Mucosa of rectum (tissue), 2 donors: ENCODE data around the gene INPP5J.

Source experiments
- H3K27ac ChIP-seq, 2 donors: one replicate each; pipeline ENCODE4 v1.7.0; 2013; ENCODE audit warnings: inconsistent platforms in 2 of 2, low read depth in 2 of 2, low read length in 2 of 2
- H3K27me3 ChIP-seq, 2 donors: one replicate each; pipeline ENCODE4 v1.7.0; 2013; ENCODE audit warnings: low read length in 2 of 2; ENCODE audit not compliant: control insufficient read depth in 2 of 2, insufficient read depth in 2 of 2
- H3K36me3 ChIP-seq, 2 donors: one replicate each; pipeline ENCODE4 v1.7.0; 2013; ENCODE audit warnings: low read length in 2 of 2; ENCODE audit not compliant: control insufficient read depth in 2 of 2, insufficient read depth in 2 of 2
- H3K4me1 ChIP-seq, 2 donors: one replicate each; pipeline ENCODE4 v1.7.0; 2013; ENCODE audit warnings: low read length in 2 of 2, mild to moderate bottlenecking in 1 of 2; ENCODE audit not compliant: control insufficient read depth in 2 of 2, insufficient read depth in 2 of 2
- H3K4me3 ChIP-seq, 2 donors: one replicate each; pipeline ENCODE4 v1.7.0; 2013; ENCODE audit warnings: low read length in 2 of 2
- H3K9ac ChIP-seq, 2 donors: one replicate each; pipeline ENCODE4 v1.7.0; 2013; ENCODE audit warnings: low read length in 2 of 2, low read depth in 1 of 2, mild to moderate bottlenecking in 1 of 2
- H3K9me3 ChIP-seq, 2 donors: one replicate each; pipeline ENCODE4 v1.7.0; 2013; ENCODE audit warnings: low read length in 2 of 2; ENCODE audit not compliant: control insufficient read depth in 2 of 2
- donor health status: healthy.
- donor health status: Normal muscosa, but diverticular disease.

INPP5J gene

DNA sequence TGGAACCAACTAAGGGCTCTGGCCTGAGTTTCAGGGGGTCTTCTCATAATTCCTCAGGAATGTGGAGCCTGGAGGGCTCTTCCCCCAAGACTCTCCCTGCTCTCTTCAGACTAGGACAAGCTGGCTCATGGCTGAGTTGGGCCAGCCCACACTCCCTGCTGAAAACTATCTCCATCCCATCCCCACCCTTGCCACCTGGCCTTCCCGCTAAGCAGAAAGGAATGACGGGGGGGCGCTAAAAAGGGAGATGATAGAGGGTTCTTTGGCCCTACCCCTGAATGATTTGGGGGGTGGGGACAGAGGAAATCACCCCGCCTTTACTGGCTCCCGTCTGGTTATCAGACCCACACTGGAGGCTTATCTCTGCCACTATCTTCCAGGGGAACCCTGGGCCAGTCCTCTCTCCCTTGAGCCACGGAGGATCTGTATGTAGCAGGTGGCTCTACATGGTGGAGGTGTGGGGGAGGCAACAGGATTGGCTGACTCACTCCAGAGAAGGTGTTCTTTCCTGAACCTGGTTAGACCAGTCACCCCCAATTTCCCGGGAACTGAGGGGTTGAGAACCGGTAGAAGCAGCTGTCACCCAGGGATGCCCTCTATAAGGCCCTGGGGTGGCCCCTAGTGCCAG lies 35.9 kb upstream of the INPP5J start:
- Histone ChIP-seq H3K36me3 (peaks cover 30 to 41% of the 10 kb centered on the region in 2 donors), H3K4me3 (no peak overlapping the region), H3K27ac (peak overlapping the region; percentile 10 to 94), H3K9me3 (no peaks in the 10 kb centered on the region), H3K4me1 (peaks cover 33 to 37% of the 10 kb centered on the region in 2 donors), H3K27me3 (no peaks in the 10 kb centered on the region), H3K9ac (no peak overlapping the region)

DNA sequence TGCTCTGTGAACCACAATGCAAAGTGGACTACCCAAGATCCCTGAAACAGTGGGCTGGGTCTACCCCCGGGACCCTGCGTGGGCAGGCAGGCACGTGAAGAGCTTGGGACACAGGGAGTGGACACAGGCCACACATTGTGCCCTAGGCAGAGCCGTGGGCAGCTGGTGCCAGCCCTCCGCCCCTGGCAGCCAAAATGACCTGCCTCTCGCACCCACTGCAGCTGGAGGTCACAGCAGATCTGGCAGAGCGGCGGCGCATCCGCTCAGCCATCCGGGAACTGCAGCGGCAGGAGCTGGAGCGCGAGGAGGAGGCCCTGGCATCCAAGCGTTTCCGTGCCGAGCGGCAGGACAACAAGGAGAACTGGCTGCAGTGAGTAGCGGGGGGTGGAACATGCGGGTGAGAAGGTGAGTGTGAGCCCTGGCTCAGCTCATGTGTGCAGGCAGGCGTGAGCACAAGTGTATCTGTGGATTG lies 35.0 kb upstream of the INPP5J start:
- peaks cover 24 to 34% of the 10 kb centered on the region in 2 donors for H3K4me1 ChIP-seq
- no peaks in the 10 kb centered on the region for H3K9me3 ChIP-seq
- H3K27me3 ChIP-seq, result no peaks in the 10 kb centered on the region
- H3K9ac ChIP-seq, result no peak overlapping the region
- peaks cover 39 to 49% of the 10 kb centered on the region in 2 donors for H3K36me3 ChIP-seq
- H3K27ac ChIP-seq, result peak overlapping the region in 1 of 2 donors; percentile 77
- H3K4me3 ChIP-seq, result no peak overlapping the region

DNA sequence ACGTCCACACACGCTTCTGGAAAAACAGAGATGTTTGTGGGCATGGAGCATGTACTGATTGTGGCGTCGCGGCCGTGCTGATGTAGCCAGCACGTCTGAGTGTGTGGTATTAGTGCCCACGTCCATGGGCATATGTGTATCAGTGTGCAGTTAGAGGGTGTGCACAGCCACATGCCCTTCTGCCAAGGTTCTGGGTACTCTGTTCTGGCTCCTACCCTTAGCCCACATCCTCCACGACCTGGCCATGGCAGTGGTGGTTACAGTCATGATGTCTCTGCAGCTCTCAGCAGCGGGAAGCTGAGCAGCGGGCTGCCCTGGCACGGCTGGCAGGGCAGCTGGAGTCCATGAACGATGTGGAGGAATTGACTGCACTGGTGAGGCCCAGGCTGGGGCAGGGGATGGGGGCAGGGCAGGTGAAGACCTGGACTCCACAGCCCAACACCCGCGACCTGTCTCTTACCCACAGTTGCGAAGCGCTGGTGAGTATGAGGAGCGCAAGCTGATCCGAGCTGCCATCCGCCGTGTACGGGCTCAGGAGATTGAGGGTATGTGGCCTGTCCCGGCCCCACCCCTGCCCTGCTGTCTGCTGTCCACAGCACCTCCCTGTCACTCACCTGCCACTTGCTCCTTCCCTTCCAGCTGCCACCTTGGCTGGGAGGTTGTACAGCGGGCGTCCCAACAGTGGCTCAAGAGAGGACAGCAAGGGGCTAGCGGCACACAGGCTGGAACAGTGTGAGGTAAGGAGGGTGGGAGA lies 34.4 kb upstream of the INPP5J start:
- H3K4me3 ChIP-seq, result no peak overlapping the region
- peak overlapping the region; percentile 54 to 77 for H3K27ac ChIP-seq
- H3K36me3 ChIP-seq, result peaks cover 41 to 52% of the 10 kb centered on the region in 2 donors
- H3K27me3 ChIP-seq, result no peaks in the 10 kb centered on the region
- peaks cover 18 to 28% of the 10 kb centered on the region in 2 donors for H3K4me1 ChIP-seq
- no peaks in the 10 kb centered on the region for H3K9me3 ChIP-seq
- H3K9ac ChIP-seq, result no peak overlapping the region

DNA sequence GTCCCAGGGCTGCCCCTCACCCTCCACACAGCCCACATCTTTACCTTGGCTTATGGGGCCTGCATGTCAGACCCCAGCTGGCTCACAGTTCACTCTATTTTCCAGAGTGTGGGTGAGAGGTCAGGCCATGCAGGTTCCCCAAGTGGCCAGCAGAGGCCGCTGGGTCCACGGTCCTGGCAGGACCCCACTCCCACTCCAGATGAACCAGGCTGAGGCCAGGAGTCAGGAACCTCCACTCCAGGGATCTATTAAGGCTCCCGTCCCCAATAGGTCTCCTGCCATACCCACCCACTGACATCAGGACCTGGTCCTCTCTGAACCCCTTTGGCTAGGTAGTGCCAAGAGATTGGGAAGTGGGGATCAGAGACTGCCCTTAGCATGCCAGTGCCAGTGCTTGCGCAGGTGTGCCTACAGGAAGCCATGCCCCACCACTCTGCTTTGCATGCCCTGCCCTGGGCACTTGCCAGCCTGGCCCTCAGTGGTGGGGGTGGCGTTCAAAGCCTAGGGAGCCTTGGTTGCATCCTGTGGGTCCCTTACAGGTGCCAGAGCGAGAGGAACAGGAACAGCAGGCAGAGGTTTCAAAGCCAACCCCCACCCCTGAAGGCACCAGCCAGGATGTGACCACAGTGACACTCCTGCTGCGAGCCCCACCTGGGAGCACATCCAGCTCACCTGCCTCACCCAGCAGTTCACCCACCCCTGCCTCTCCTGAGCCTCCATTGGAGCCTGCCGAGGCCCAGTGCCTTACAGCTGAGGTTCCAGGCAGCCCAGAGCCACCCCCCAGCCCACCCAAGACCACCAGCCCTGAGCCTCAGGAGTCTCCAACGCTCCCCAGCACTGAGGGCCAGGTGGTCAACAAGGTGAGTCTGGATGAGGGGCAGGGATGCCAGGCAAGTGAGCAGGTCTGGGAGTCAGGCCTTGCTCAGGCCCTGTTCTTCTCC lies 33.3 kb upstream of the INPP5J start:
- no peaks in the 10 kb centered on the region for H3K9me3 ChIP-seq
- peaks cover 8 to 18% of the 10 kb centered on the region in 2 donors for H3K4me1 ChIP-seq
- peak overlapping the region in 1 of 2 donors; percentile 37 for H3K4me3 ChIP-seq
- peak overlapping the region; percentile 54 to 77 for H3K27ac ChIP-seq
- peaks cover 43 to 56% of the 10 kb centered on the region in 2 donors for H3K36me3 ChIP-seq
- no peak overlapping the region for H3K9ac ChIP-seq
- H3K27me3 ChIP-seq, result no peaks in the 10 kb centered on the region

DNA sequence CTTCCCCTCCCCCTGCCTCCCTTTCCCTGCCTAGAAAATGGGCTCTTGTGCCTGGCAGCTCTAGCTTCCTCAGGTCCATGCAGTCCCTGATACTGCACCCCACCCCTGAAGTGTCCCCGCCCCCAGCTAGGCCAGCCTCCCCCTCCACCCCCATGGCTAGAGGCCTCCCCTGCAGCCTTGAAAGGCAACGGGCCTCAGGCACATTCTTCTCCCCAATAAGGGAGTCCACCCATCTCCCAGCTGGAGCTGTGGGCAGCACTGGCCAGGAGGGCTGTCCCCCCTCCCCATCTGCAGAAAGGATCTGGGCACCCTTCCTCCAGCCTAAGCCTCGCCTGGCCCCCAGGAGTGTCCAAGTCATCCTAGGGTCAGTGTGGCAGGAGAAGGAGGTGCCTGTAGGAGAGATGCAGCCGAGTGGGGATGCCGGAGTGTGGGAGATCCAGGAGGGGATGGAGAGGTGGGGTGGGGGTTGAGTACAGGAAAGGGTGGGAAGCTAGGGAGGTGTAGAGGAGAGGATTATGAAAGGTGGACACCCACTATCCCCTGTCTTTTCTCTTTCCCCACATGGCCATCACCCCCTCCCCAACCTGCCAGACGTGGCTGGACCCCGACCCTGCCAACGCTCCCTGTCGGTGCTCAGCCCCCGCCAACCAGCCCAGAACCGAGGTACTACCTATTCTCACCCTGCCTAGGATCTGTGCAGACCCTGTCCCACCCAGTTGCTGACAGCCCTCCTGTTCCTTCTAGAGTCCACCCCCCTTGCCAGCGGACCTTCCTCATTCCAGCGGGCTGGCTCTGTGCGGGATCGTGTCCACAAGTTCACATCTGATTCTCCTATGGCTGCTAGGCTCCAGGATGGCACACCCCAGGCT lies 32.3 kb upstream of the INPP5J start:
- peak overlapping the region in 1 of 2 donors; percentile 38 for H3K4me3 ChIP-seq
- peaks cover 51 to 64% of the 10 kb centered on the region in 2 donors for H3K36me3 ChIP-seq
- H3K9ac ChIP-seq, result no peak overlapping the region
- H3K27ac ChIP-seq, result peak overlapping the region; percentile 64 to 77
- no peaks in the 10 kb centered on the region for H3K9me3 ChIP-seq
- no peaks in the 10 kb centered on the region for H3K27me3 ChIP-seq
- H3K4me1 ChIP-seq, result peaks cover 4 to 17% of the 10 kb centered on the region in 2 donors

DNA sequence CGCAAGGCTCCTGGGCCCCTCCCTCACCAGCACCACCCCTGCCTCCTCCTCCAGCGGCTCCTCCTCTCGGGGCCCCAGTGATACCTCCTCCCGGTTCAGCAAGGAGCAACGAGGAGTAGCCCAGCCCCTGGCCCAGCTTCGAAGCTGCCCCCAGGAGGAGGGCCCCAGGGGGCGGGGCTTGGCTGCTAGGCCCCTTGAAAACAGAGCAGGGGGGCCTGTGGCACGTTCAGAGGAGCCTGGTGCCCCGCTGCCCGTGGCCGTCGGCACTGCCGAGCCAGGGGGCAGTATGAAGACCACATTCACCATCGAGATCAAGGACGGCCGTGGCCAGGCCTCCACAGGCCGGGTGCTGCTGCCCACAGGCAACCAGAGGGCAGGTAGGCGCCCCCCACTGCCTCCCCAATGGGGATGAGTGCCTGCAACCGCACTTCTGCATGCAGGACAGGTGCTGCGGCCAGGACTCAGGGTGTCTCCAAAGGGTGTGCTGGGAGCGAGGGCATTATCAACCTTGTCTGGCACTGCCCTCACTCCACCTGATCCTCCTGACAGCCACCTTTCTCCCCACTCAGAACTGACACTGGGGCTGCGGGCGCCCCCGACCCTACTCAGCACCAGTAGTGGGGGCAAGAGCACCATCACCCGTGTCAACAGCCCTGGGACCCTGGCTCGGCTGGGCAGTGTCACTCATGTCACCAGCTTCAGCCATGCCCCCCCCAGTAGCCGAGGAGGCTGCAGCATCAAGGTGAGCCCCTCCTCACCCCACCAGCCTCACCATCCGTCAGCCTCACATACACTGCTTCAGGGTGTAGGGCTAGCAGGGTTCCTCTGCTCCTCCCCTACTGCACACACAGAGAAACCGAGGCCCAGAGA lies 31.4 kb upstream of the INPP5J start:
- H3K4me1 ChIP-seq, result peaks cover 0 to 10% of the 10 kb centered on the region in 2 donors
- H3K27ac ChIP-seq, result peak overlapping the region; percentile 15 to 72
- H3K9ac ChIP-seq, result peak overlapping the region in 1 of 2 donors; percentile 18
- H3K36me3 ChIP-seq, result peaks cover 57 to 71% of the 10 kb centered on the region in 2 donors
- no peaks in the 10 kb centered on the region for H3K27me3 ChIP-seq
- H3K4me3 ChIP-seq, result peak overlapping the region in 1 of 2 donors; percentile 62
- H3K9me3 ChIP-seq, result no peaks in the 10 kb centered on the region

DNA sequence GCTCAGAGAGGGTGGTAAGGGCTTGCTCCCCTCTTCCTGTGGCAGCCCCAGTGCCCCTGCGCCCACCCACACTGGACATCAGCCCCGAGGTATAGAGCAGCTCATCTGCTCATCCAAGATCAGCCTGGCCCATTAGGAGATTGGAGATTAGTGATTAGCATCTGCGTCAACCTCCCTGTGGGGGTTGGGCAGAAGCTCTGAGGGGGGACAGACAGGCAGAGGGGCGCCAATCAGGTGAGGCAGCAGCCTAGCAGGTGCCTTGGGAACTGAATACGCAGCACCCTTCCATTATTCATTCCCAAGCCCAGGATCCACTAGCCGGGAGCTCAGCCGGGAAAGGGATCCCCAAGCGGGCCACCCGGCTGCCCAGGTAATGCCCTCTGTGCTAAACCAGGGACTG lies 30.6 kb upstream of the INPP5J start:
- H3K27ac ChIP-seq, result peak overlapping the region; percentile 15 to 72
- H3K4me1 ChIP-seq, result peaks cover 0 to 10% of the 10 kb centered on the region in 2 donors
- no peaks in the 10 kb centered on the region for H3K9me3 ChIP-seq
- no peak overlapping the region for H3K9ac ChIP-seq
- H3K4me3 ChIP-seq, result peak overlapping the region in 1 of 2 donors; percentile 62
- H3K27me3 ChIP-seq, result no peaks in the 10 kb centered on the region
- peaks cover 65 to 77% of the 10 kb centered on the region in 2 donors for H3K36me3 ChIP-seq

DNA sequence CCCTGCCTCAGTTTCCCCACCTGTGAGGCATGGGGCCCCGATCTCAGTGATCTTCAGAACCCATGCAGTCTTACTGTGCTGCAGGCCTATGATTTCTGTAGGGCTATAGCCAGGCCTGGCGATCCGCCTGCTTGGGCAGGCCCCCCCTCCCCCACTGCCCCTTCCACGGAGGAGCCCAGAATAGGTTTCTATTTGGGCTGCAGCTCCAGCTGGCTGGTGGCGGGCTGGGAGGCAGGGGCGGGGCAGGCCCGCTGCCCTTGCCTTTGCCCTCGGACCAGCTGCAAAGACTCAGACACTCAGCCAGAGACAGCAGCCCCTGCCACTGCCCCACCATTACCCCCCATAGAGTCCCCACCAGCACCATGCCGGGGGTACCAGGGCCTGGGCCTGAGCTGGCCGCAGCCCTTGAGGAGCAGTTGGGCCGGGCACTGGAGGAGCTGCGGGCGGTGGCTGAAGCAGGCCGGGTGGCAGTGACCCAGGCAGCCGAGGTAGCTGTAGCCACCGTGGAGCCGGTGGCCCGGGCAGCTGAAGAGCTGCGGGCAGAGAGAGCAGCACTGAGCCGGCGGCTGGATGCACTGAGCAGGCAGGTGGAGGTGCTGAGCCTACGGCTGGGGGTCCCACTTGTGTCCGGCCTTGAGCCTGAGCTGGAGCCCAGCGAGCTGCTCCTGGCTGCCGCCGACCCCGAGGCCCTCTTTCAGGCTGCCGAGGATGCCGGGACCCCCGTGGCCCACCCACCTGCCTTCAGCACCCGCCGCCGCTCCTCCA lies 29.5 kb upstream of the INPP5J start:
- H3K36me3 ChIP-seq, result peaks cover 65 to 75% of the 10 kb centered on the region in 2 donors
- H3K27me3 ChIP-seq, result no peaks in the 10 kb centered on the region
- H3K9me3 ChIP-seq, result no peaks in the 10 kb centered on the region
- peak overlapping the region; percentile 15 to 72 for H3K27ac ChIP-seq
- H3K9ac ChIP-seq, result peak overlapping the region in 1 of 2 donors; percentile 14
- H3K4me3 ChIP-seq, result peak overlapping the region in 1 of 2 donors; percentile 62
- peaks cover 0 to 10% of the 10 kb centered on the region in 2 donors for H3K4me1 ChIP-seq
